IPS-18a (cell line): Measurements from ENCODE around the gene AUP1.

ENCODE experiments used
- H3K27ac ChIP-seq: one replicate; pipeline ENCODE4 v1.5.1; 2013; ENCODE audit warnings: low read length
- H3K27me3 ChIP-seq: one replicate; pipeline ENCODE4 v1.6.1; 2013; ENCODE audit warnings: mild to moderate bottlenecking, low read length; ENCODE audit not compliant: control insufficient read depth, insufficient read depth
- H3K36me3 ChIP-seq: one replicate; pipeline ENCODE4 v1.6.1; 2013; ENCODE audit warnings: low read depth, low read length; ENCODE audit not compliant: control insufficient read depth
- H3K4me1 ChIP-seq: one replicate; pipeline ENCODE4 v1.6.1; 2013; ENCODE audit warnings: low read depth, low read length; ENCODE audit not compliant: control insufficient read depth
- H3K4me3 ChIP-seq: one replicate; pipeline ENCODE4 v1.5.1; 2013; ENCODE audit warnings: low read length
- H3K9ac ChIP-seq: one replicate; pipeline ENCODE4 v1.6.1; 2013; ENCODE audit warnings: mild to moderate bottlenecking, low read length, moderate library complexity
- H3K9me3 ChIP-seq: one replicate; pipeline ENCODE4 v1.6.1; 2013; ENCODE audit warnings: low read depth, low read length; ENCODE audit not compliant: control insufficient read depth

AUP1 gene

GRCh38 chr2:74515271-74515980 is 14.1 kb downstream of the AUP1 start:
- Histone ChIP-seq H3K4me3 (peak overlapping the region; percentile 32), H3K27me3 (peaks cover 100% of the 10 kb centered on the region), H3K9me3 (no peaks in the 10 kb centered on the region), H3K27ac (no peak overlapping the region), H3K36me3 (no peaks in the 10 kb centered on the region), H3K9ac (no peak overlapping the region), H3K4me1 (no peaks in the 10 kb centered on the region)

- Histone ChIP-seq H3K4me1 (no peaks in the 10 kb centered on the region), H3K4me3 (peak within 1 kb of the TSS; percentile 37), H3K36me3 (no peaks in the 10 kb centered on the region), H3K9me3 (no peaks in the 10 kb centered on the region), H3K27me3 (peaks cover 100% of the 10 kb centered on the region), H3K27ac (no peak within 1 kb of the TSS), H3K9ac (no peak within 1 kb of the TSS)
Observed at GRCh38 chr2:74514368-74515270, 14.9 kb downstream of the AUP1 start, which contains the start of gene TLX2. Gene TLX2, plus strand, starts transcription at chr2:74514450. Its CDS starts 357 bp downstream, at chr2:74514807.

GRCh38 chr2:74513605-74514367 is 15.7 kb downstream of the AUP1 start:
- no peak overlapping the region for H3K9ac ChIP-seq
- H3K27me3 ChIP-seq, result peaks cover 100% of the 10 kb centered on the region
- no peaks in the 10 kb centered on the region for H3K9me3 ChIP-seq
- no peak overlapping the region for H3K27ac ChIP-seq
- H3K4me3 ChIP-seq, result peak overlapping the region; percentile 37
- H3K36me3 ChIP-seq, result no peaks in the 10 kb centered on the region
- peaks cover under 1% of the 10 kb centered on the region for H3K4me1 ChIP-seq

GRCh38 chr2:74512744-74513604 is 16.5 kb downstream of the AUP1 start:
- peak overlapping the region; percentile 37 for H3K4me3 ChIP-seq
- H3K27ac ChIP-seq, result no peak overlapping the region
- H3K9ac ChIP-seq, result no peak overlapping the region

GRCh38 chr2:74511104-74511989 is 18.2 kb downstream of the AUP1 start:
- Histone ChIP-seq H3K27me3 (peaks cover 90% of the 10 kb centered on the region), H3K36me3 (no peaks in the 10 kb centered on the region), H3K9ac (no peak overlapping the region), H3K9me3 (no peaks in the 10 kb centered on the region), H3K4me3 (no peak overlapping the region), H3K4me1 (peaks cover 12% of the 10 kb centered on the region), H3K27ac (no peak overlapping the region)

More at GRCh38 chr2:74512744-74513604, 16.5 kb downstream of the AUP1 start:
- peaks cover 100% of the 10 kb centered on the region for H3K27me3 ChIP-seq
- peaks cover 7% of the 10 kb centered on the region for H3K4me1 ChIP-seq
- no peaks in the 10 kb centered on the region for H3K9me3 ChIP-seq
- H3K36me3 ChIP-seq, result no peaks in the 10 kb centered on the region

- Histone ChIP-seq H3K4me1 (peaks cover 12% of the 10 kb centered on the region), H3K27me3 (peaks cover 90% of the 10 kb centered on the region), H3K36me3 (peaks cover 7% of the 10 kb centered on the region), H3K4me3 (no peak overlapping the region), H3K9ac (no peak overlapping the region), H3K27ac (no peak overlapping the region), H3K9me3 (no peaks in the 10 kb centered on the region)
Observed at GRCh38 chr2:74510272-74510671, 19.2 kb downstream of the AUP1 start.

- Histone ChIP-seq H3K27me3 (peaks cover 90% of the 10 kb centered on the region), H3K4me1 (peaks cover 16% of the 10 kb centered on the region), H3K9ac (peak overlapping the region; percentile 88), H3K4me3 (peak overlapping the region; percentile 99), H3K27ac (no peak overlapping the region), H3K9me3 (no peaks in the 10 kb centered on the region), H3K36me3 (peaks cover 10% of the 10 kb centered on the region)
Observed at GRCh38 chr2:74507926-74508520, 21.5 kb downstream of the AUP1 start.

GRCh38 chr2:74507145-74507925 is 22.2 kb downstream of the AUP1 start, which contains the start of gene PCGF1:
Gene PCGF1, minus strand, starts transcription at chr2:74507695. Its CDS starts 27 bp downstream, at chr2:74507668.
- Histone ChIP-seq H3K4me1 (peaks cover 17% of the 10 kb centered on the region), H3K27ac (peak within 1 kb of the TSS; percentile 96), H3K27me3 (peaks cover 90% of the 10 kb centered on the region)

GRCh38 chr2:74505448-74506246 is 23.9 kb downstream of the AUP1 start:
- no peak overlapping the region for H3K27ac ChIP-seq
- no peaks in the 10 kb centered on the region for H3K9me3 ChIP-seq
- no peak overlapping the region for H3K9ac ChIP-seq
- peaks cover 90% of the 10 kb centered on the region for H3K27me3 ChIP-seq
- no peak overlapping the region for H3K4me3 ChIP-seq
- H3K4me1 ChIP-seq, result peaks cover 33% of the 10 kb centered on the region
- H3K36me3 ChIP-seq, result peaks cover 10% of the 10 kb centered on the region

More at GRCh38 chr2:74507145-74507925, 22.2 kb downstream of the AUP1 start, which contains the start of gene PCGF1:
- Histone ChIP-seq H3K36me3 (peaks cover 10% of the 10 kb centered on the region), H3K9ac (peak within 1 kb of the TSS; percentile 88), H3K9me3 (no peaks in the 10 kb centered on the region), H3K4me3 (peak within 1 kb of the TSS; percentile 99)
